ENCODE data around the gene AMH. TPM values are rescaled to one million over a fixed set of nuclear protein-coding genes. Genes with fewer than 3 reads are reported as not detected.

AMH gene
- total and polyA plus RNA-seq, 2 of the 13 experiments (the other 11 are each of a cell fraction or from before 2014, with no cell fraction given), result 0.03 to 0.18 TPM

DNA sequence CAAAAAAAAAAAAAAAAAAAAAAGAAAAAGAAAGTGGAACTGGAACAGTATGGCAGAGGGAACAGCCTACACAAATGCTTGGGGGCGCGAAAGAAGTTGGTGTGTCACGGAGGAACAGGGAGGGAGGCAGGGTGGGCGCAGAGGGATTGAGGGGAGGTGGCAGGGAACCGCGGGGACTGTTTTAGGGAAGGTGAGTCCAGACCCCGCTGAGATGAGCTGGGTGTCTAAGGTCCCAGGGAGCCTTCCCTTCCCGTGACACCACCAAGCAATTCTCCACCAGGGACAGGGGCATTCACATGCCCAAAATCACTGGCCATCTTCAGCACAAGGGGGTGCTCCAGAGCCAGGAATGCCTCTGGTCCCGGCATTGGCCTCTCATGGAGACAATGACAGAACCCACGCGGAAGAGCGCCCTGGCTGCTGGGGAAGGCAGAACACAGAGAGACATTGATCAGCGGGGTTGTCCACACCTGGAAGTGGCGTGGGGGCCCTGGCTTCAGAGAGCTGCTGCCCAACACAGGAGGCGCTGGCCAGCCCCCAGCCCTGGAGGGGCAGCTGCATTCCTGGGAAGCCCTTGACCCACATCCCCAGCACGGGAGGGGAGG lies 25.9 kb downstream of the AMH start (continued):
- no peak for TF ChIP-seq CENPT (CRISPR knock-in tag; IDR thresholded peaks at IDR 0.05; ENCODE audit: low read depth)
- no peak for TF ChIP-seq SPEN (CRISPR knock-in tag; IDR thresholded peaks at IDR 0.05; ENCODE audit: low read depth)
- TF ChIP-seq MIER3 (CRISPR knock-in tag; IDR thresholded peaks at IDR 0.05; ENCODE audit: borderline replicate concordance), result no peak
- TF ChIP-seq, protein P1, sequence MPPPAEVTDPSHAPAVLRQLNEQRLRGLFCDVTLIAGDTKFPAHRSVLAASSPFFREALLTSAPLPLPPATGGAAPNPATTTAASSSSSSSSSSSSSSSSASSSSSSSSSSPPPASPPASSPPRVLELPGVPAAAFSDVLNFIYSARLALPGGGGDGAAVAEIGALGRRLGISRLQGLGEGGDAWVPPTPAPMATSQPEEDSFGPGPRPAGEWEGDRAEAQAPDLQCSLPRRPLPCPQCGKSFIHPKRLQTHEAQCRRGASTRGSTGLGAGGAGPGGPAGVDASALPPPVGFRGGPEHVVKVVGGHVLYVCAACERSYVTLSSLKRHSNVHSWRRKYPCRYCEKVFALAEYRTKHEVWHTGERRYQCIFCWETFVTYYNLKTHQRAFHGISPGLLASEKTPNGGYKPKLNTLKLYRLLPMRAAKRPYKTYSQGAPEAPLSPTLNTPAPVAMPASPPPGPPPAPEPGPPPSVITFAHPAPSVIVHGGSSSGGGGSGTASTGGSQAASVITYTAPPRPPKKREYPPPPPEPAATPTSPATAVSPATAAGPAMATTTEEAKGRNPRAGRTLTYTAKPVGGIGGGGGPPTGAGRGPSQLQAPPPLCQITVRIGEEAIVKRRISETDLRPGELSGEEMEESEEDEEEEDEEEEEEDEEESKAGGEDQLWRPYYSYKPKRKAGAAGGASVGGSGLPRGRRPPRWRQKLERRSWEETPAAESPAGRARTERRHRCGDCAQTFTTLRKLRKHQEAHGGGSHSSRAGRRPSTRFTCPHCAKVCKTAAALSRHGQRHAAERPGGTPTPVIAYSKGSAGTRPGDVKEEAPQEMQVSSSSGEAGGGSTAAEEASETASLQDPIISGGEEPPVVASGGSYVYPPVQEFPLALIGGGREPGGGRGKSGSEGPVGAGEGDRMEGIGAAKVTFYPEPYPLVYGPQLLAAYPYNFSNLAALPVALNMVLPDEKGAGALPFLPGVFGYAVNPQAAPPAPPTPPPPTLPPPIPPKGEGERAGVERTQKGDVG (CRISPR knock-in tag; IDR thresholded peaks at IDR 0.05; ENCODE audit: borderline replicate concordance), result peak; percentile 48; the same call in 1 of the 2 replicates
- TF ChIP-seq CHD2 (IDR thresholded peaks at IDR 0.05; ENCODE audit: low read depth, low read length), result no peak
- TF ChIP-seq, protein P2, sequence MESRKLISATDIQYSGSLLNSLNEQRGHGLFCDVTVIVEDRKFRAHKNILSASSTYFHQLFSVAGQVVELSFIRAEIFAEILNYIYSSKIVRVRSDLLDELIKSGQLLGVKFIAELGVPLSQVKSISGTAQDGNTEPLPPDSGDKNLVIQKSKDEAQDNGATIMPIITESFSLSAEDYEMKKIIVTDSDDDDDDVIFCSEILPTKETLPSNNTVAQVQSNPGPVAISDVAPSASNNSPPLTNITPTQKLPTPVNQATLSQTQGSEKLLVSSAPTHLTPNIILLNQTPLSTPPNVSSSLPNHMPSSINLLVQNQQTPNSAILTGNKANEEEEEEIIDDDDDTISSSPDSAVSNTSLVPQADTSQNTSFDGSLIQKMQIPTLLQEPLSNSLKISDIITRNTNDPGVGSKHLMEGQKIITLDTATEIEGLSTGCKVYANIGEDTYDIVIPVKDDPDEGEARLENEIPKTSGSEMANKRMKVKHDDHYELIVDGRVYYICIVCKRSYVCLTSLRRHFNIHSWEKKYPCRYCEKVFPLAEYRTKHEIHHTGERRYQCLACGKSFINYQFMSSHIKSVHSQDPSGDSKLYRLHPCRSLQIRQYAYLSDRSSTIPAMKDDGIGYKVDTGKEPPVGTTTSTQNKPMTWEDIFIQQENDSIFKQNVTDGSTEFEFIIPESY (CRISPR knock-in tag; IDR thresholded peaks at IDR 0.05), result peak; percentile 99
- TF ChIP-seq, protein P3, sequence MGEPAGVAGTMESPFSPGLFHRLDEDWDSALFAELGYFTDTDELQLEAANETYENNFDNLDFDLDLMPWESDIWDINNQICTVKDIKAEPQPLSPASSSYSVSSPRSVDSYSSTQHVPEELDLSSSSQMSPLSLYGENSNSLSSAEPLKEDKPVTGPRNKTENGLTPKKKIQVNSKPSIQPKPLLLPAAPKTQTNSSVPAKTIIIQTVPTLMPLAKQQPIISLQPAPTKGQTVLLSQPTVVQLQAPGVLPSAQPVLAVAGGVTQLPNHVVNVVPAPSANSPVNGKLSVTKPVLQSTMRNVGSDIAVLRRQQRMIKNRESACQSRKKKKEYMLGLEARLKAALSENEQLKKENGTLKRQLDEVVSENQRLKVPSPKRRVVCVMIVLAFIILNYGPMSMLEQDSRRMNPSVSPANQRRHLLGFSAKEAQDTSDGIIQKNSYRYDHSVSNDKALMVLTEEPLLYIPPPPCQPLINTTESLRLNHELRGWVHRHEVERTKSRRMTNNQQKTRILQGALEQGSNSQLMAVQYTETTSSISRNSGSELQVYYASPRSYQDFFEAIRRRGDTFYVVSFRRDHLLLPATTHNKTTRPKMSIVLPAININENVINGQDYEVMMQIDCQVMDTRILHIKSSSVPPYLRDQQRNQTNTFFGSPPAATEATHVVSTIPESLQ (CRISPR knock-in tag; conservative IDR thresholded peaks at IDR 0.05), result no peak
- TF ChIP-seq RFX3 (CRISPR knock-in tag; IDR thresholded peaks at IDR 0.05), result no peak
- peak; percentile 34; the same call in 1 of the 2 replicates for TF ChIP-seq KDM2A (CRISPR knock-in tag; IDR thresholded peaks at IDR 0.05; ENCODE audit: borderline replicate concordance, low read depth)
- no peak for TF ChIP-seq HDAC6 (IDR thresholded peaks at IDR 0.05; ENCODE audit: low read depth, low read length)
- no peak for TF ChIP-seq NONO (IDR thresholded peaks at IDR 0.05)
- TF ChIP-seq NONO (CRISPR knock-in tag; conservative IDR thresholded peaks at IDR 0.05), result peak; percentile 51; the same call in 1 of the 2 replicates
- TF ChIP-seq, protein P4, sequence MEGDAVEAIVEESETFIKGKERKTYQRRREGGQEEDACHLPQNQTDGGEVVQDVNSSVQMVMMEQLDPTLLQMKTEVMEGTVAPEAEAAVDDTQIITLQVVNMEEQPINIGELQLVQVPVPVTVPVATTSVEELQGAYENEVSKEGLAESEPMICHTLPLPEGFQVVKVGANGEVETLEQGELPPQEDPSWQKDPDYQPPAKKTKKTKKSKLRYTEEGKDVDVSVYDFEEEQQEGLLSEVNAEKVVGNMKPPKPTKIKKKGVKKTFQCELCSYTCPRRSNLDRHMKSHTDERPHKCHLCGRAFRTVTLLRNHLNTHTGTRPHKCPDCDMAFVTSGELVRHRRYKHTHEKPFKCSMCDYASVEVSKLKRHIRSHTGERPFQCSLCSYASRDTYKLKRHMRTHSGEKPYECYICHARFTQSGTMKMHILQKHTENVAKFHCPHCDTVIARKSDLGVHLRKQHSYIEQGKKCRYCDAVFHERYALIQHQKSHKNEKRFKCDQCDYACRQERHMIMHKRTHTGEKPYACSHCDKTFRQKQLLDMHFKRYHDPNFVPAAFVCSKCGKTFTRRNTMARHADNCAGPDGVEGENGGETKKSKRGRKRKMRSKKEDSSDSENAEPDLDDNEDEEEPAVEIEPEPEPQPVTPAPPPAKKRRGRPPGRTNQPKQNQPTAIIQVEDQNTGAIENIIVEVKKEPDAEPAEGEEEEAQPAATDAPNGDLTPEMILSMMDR (CRISPR knock-in tag; IDR thresholded peaks at IDR 0.05), result peak; percentile 92

Data from HepG2 (cell line).